T-cell (primary cell): Measurements from ENCODE around the gene KRTAP10-9. TPM values are rescaled to one million over a fixed set of nuclear protein-coding genes. Genes with fewer than 3 reads are reported as not detected.
"Not testable (repeated sequence)": the region's sequence is repeated elsewhere in the genome, so short reads cannot be mapped to it uniquely, and the experiment has no call there.

Source experiments
- ATAC-seq, 4 experiments: fragments of 200-7000 bp in 3 of 4; fragments of 150-1000 bp in 1 of 4; cut with Tn5 transposase; replicated peaks in 1 of 4; 1 replicate in 3 of 4; 2 replicates in 1 of 4; pipeline ENCODE4 v1.10.0; 2021; ENCODE audit warnings: moderate library complexity in 3 of 4, mild to moderate bottlenecking in 2 of 4, moderate number of reproducible peaks in 1 of 4
- CTCF ChIA-PET, 2 donors: fragments of 300-600 bp; sonication (Branson Sonifier 250); formaldehyde crosslinking; loops; one replicate each; lab custom pipeline; 2022; ENCODE audit warnings: antibody characterized with exemption in 2 of 2; lab: Charles Lee
- POLR2A ChIA-PET, 2 donors: fragments of 300-600 bp; sonication (Branson Sonifier 250); formaldehyde crosslinking; loops; one replicate each; lab custom pipeline; 2022; ENCODE audit warnings: antibody characterized with exemption in 2 of 2; lab: Charles Lee
- DNase-seq, 35 experiments: peaks; one replicate each; pipeline versions ENCODE4 v3.0.0 to v3.0.0-alpha.2; 2013 to 2023
- H3K27ac ChIP-seq: one replicate; pipeline ENCODE4 v1.5.1; 2013; ENCODE audit warnings: low read length
- H3K27me3 ChIP-seq, 2 experiments: replicated peaks in 1 of 2; 1 replicate in 1 of 2; 2 replicates in 1 of 2; pipeline versions ENCODE4 v1.6.1 to v1.7.0; 2013; ENCODE audit warnings: low read length in 1 of 2, mixed read lengths in 1 of 2; ENCODE audit not compliant: control insufficient read depth in 2 of 2, insufficient read depth in 2 of 2; ENCODE audit errors: extremely low read depth in 1 of 2
- H3K36me3 ChIP-seq, 2 donors: 1 replicate in 1 of 2; 2 replicates in 1 of 2; pipeline versions ENCODE4 v1.6.1 to v1.7.0; 2013; ENCODE audit warnings: low read length in 1 of 2; ENCODE audit not compliant: control insufficient read depth in 2 of 2, insufficient read depth in 1 of 2; ENCODE audit errors: extremely low read depth in 1 of 2
- H3K4me1 ChIP-seq, 2 experiments: 1 replicate in 1 of 2; 2 replicates in 1 of 2; pipeline versions ENCODE4 v1.6.1 to v1.7.0; 2013; ENCODE audit warnings: low read length in 2 of 2, mixed read lengths in 1 of 2; ENCODE audit not compliant: insufficient read depth in 2 of 2, control insufficient read depth in 1 of 2; ENCODE audit errors: extremely low read depth in 1 of 2
- H3K4me3 ChIP-seq, 2 donors: 1 replicate in 1 of 2; 2 replicates in 1 of 2; pipeline versions ENCODE4 v1.5.1 to v1.7.0; 2013; ENCODE audit warnings: mild to moderate bottlenecking in 2 of 2, low read length in 1 of 2, moderate library complexity in 1 of 2; ENCODE audit not compliant: control insufficient read depth in 1 of 2; ENCODE audit errors: extremely low read depth in 1 of 2
- H3K9me3 ChIP-seq: 2 replicates; pipeline ENCODE4 v1.7.0; 2013
- H3K27ac Mint-ChIP-seq, 2 donors: one replicate each; pipeline ENCODE4 v1.8.0; 2020 to 2021; ENCODE audit warnings: mild to moderate bottlenecking in 2 of 2, mixed read lengths in 2 of 2
- H3K27me3 Mint-ChIP-seq, 2 donors: one replicate each; pipeline ENCODE4 v1.8.0; 2021 to 2022; ENCODE audit warnings: mixed read lengths in 2 of 2
- H3K36me3 Mint-ChIP-seq: one replicate; pipeline ENCODE4 v1.8.0; 2021; ENCODE audit warnings: mixed read lengths
- H3K4me1 Mint-ChIP-seq, 3 donors: one replicate each; pipeline ENCODE4 v1.8.0; 2020 to 2022; ENCODE audit warnings: mixed read lengths in 3 of 3, mild to moderate bottlenecking in 1 of 3
- H3K4me3 Mint-ChIP-seq, 3 donors: one replicate each; pipeline ENCODE4 v1.8.0; 2020 to 2022; ENCODE audit warnings: mild to moderate bottlenecking in 3 of 3, mixed read lengths in 3 of 3, moderate library complexity in 3 of 3
- H3K9me3 Mint-ChIP-seq, 3 donors: one replicate each; pipeline ENCODE4 v1.8.0; 2020 to 2022; ENCODE audit warnings: mixed read lengths in 3 of 3
- WGBS: methylation state at CpG from one replicate; pipeline ENCODE4 v1.1.5; 2013; ENCODE audit warnings: missing lambda C conversion rate; ENCODE audit not compliant: insufficient coverage; 5-methylcytosine and 5-hydroxymethylcytosine counted together
- total RNA-seq, 35 experiments: library from RNA in 6 of 35; stranded (reverse) in 6 of 35; fragments of 120-200 nt in 1 of 35; gene quantifications; one replicate each; pipeline versions ENCODE4 v1.2.1 to v1.2.4 and lab custom pipeline; 2013 to 2026

The KRTAP10-9 gene
- total RNA-seq, 5 donors from 2014 or later (not counting 1 experiment from before 2014, with no cell fraction given): not detected

DNA sequence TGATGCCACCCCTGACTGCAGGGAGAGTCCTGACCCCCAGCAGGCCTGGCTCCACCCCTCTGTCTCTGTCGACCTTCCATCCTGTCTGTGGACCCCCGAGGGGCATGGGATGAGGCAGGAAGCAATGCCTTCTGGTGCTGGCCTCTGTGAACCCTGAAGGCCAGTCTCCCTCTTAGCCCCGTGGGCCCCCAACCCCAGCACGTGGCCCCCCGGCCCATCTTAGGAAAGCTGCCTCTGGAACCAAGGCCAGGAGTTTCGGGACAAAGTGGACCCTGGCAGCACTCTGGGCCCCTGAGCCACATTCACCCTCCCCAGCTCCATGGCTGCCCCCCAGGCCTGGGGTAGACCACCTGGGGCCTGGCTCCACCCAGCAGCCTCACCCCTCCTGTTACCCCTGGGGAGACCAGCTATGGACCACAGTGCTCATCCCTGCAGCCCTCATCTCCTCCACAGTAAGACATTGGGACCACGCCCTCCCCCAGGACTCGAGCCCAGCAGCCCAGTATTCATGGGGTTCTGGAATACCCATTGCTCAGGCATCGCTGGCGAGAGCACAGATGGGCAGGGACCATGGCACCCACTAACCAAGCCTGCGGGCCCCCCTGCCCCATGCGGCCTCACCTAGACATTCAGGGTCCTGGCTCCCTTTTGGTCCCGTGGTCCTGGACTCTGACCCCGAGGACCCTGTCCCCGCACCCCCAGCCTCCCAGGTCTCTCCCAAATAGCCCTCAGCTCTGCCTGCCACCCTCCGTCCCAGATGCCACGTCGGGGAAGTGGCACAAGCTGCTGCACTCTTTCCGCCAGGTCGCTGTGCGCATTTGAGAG, 11.8 kb downstream of the KRTAP10-9 start:
- H3K4me1 Mint-ChIP-seq, H3K27ac ChIP-seq, DNase-seq, H3K4me3 Mint-ChIP-seq, H3K4me1 ChIP-seq, H3K9me3 ChIP-seq, CTCF ChIA-PET, ATAC-seq, H3K36me3 ChIP-seq, H3K27ac Mint-ChIP-seq, H3K36me3 Mint-ChIP-seq, H3K4me3 ChIP-seq, POLR2A ChIA-PET: not testable (repeated sequence)
- H3K27me3 ChIP-seq: peaks cover 0 to 17% of the 10 kb centered on the region in 2 experiments
- Mint-ChIP-seq H3K27me3 (peaks cover 0 to 11% of the 10 kb centered on the region in 2 donors), H3K9me3 (peaks cover 20 to 31% (median 21%) of the 10 kb centered on the region in 3 donors)
- WGBS: 92% methylated on average over 12 of the region's 21 CpGs

DNA sequence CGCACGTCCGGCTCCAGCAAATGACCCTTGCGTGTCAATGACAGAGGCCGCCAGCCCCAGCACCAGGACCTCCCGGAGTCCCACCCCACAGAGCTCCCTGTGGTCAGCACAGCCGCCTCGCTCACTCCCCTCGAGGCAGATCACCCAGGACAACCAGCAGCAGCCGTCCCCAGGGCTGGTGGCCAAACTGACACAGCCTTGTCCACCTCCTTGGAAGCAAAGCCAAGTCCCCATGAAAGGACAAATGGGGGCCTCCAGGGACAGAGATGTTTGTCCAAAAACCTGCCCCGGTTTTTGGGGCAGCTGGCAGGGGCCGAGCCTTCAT, 12.4 kb downstream of the KRTAP10-9 start:
- H3K4me1 ChIP-seq: no peaks in the 10 kb centered on the region
- Mint-ChIP-seq H3K9me3 (peaks cover 26 to 34% (median 27%) of the 10 kb centered on the region in 3 donors), H3K4me3 (no peak overlapping the region), H3K27ac (no peak overlapping the region), H3K4me1 (no peaks in the 10 kb centered on the region), H3K27me3 (peaks cover 0 to 11% of the 10 kb centered on the region in 2 donors), H3K36me3 (peaks cover 3% of the 10 kb centered on the region)
- no peak overlapping the region for H3K4me3 ChIP-seq
- H3K9me3 ChIP-seq: no peaks in the 10 kb centered on the region
- ChIA-PET CTCF (no interaction called here), POLR2A (interaction anchor here in 1 of 2 donors (0.6 kb wide), 1 partner anchor 121 kb away, joined by 3 read pairs; no protein-coding TSS in a partner anchor)
- H3K27ac ChIP-seq: no peak overlapping the region
- 92% methylated on average over 12 of the region's 12 CpGs for WGBS
- H3K27me3 ChIP-seq: peaks cover 0 to 17% of the 10 kb centered on the region in 2 experiments
- ATAC-seq: no peak
- no peaks in the 10 kb centered on the region for H3K36me3 ChIP-seq
- no peak for DNase-seq

DNA sequence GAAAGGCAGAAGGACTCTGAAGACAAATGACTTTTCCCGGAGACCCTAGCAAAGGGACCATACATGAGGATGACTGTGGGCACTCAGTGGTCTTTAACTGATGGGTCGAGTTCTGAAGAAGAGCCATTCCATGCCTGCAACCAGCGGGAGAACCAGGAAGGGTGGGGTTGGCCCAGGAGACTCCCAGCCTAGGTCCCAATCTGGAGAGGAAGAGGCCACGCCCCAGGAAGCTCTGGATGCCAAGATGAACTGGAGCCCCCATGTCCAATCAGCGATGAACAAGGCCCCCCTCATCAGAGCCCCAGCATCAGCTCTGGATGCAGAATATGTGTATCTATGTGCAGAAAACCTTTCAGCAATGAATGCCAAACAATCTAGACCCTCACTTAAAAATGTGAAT, 13.9 kb downstream of the KRTAP10-9 start:
- ChIA-PET CTCF (no interaction called here), POLR2A (no interaction called here)
- Mint-ChIP-seq H3K27me3 (peaks cover 0 to 11% of the 10 kb centered on the region in 2 donors), H3K36me3 (peaks cover 8% of the 10 kb centered on the region), H3K4me3 (no peak overlapping the region), H3K4me1 (no peaks in the 10 kb centered on the region), H3K27ac (no peak overlapping the region), H3K9me3 (peaks cover 27 to 43% (median 35%) of the 10 kb centered on the region in 3 donors)
- Histone ChIP-seq H3K27me3 (peaks cover 0 to 17% of the 10 kb centered on the region in 2 experiments), H3K9me3 (no peaks in the 10 kb centered on the region), H3K36me3 (no peaks in the 10 kb centered on the region), H3K27ac (no peak overlapping the region), H3K4me3 (no peak overlapping the region), H3K4me1 (no peaks in the 10 kb centered on the region)
- DNase-seq: no peak
- ATAC-seq: no peak
- 91% methylated on average over 3 of the region's 5 CpGs for WGBS

DNA sequence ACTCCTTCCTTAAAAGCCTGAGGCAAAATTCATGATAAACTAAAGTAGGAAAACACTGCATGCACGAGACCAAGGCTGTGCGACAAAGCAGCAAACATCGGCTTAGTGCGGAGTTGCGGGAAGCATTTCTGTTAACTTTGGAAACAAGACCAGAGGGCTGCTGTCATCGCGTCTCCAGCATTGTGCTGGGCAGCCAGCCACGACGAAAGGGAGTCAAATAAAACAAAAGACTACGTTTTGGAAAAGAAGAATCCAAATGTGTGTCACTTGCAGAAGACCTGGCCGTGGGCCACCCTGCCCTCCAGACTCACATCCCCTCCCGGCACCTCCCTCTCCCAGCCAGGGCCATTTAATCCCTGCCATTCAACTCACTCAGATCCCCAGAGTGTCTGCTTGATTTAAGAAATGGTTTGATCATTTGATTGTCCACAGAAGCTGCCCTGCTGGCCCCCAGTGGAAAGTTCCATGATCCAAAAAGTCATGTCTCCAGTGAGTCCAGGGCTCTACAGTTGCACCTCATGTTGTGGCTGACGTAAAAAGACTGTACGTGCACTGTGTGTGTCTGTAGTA, 16.9 kb downstream of the KRTAP10-9 start:
- H3K4me1 ChIP-seq: no peaks in the 10 kb centered on the region
- no peak for DNase-seq
- ChIA-PET CTCF (interaction anchor here in 1 of 2 donors (1.2 kb wide), 1 partner anchor 13 kb away, joined by 3 read pairs; no protein-coding TSS in a partner anchor), POLR2A (no interaction called here)
- no peaks in the 10 kb centered on the region for H3K36me3 ChIP-seq
- no peak overlapping the region for H3K27ac ChIP-seq
- H3K4me3 ChIP-seq: peak overlapping the region in 1 of 2 donors; percentile 3
- 81% methylated on average over 5 of the region's 14 CpGs for WGBS
- H3K36me3 Mint-ChIP-seq: peaks cover 8% of the 10 kb centered on the region
- H3K27me3 ChIP-seq: peaks cover 0 to 17% of the 10 kb centered on the region in 2 experiments
- no peak for ATAC-seq
- H3K4me1 Mint-ChIP-seq: peaks cover 0 to 7% (median 5%) of the 10 kb centered on the region in 3 donors
- H3K9me3 ChIP-seq: no peaks in the 10 kb centered on the region
- H3K9me3 Mint-ChIP-seq: peaks cover 27 to 43% (median 35%) of the 10 kb centered on the region in 3 donors
- peaks cover 0 to 11% of the 10 kb centered on the region in 2 donors for H3K27me3 Mint-ChIP-seq
- no peak overlapping the region for H3K27ac Mint-ChIP-seq
- no peak overlapping the region for H3K4me3 Mint-ChIP-seq

DNA sequence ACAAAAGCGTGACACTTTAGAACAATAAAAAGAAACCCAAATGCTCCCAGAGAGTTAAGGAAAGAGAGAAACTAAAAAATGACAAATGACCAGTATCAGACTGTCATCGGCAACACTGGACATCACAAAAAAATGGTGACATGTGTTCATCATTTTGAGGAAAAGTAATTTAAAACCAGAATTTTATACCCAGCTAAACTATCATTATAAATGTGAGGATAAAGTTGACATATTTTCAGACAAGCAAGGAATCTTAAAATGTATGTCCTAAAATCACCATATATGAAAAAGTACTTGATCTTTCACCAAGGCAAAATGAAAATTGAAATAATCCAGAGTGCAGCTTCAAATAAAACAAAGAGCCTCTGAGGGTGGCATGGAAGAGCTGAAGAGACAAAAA, 18.0 kb downstream of the KRTAP10-9 start:
- no CpG with 5 or more reads among the region's 2 CpGs for WGBS

DNA sequence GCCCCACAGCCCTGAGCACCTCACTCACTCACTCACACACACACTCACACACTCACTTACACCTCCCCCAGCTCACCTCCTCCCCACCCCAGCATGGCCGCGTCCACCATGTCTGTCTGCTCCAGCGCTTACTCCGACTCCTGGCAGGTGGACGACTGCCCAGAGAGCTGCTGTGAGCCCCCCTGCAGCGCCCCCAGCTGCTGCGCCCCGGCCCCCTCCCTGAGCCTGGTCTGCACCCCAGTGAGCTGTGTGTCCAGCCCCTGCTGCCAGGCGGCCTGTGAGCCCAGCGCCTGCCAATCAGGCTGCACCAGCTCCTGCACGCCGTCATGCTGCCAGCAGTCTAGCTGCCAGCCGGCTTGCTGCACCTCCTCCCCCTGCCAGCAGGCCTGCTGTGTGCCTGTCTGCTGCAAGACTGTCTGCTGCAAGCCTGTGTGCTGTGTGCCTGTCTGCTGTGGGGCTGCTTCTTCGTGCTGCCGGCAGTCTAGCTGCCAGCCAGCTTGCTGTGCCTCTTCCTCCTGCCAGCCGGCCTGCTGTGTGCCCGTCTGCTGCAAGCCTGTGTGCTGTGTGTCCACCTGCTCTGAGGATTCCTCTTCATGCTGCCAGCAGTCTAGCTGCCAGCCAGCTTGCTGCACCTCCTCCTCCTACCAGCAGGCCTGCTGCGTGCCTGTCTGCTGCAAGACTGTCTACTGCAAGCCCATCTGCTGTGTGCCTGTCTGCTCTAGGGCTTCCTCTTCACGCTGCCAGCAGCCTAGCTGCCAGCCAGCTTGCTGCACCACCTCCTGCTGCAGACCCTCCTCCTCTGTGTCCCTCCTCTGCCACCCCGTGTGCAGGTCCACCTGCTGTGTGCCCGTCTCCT, 19.7 kb downstream of the KRTAP10-9 start, which contains the start of gene KRTAP10-11:
TSS of gene KRTAP10-11 (plus strand) at position 49 of the 856 bp plus-strand sequence. CDS start at position 94, 45 bp downstream.
- WGBS: 75% methylated on average over 19 of the region's 21 CpGs
- H3K36me3 ChIP-seq, DNase-seq, ATAC-seq, H3K4me1 ChIP-seq, H3K27me3 ChIP-seq, H3K27ac ChIP-seq, H3K4me3 ChIP-seq, H3K4me1 Mint-ChIP-seq, H3K27me3 Mint-ChIP-seq, H3K4me3 Mint-ChIP-seq, H3K36me3 Mint-ChIP-seq, H3K9me3 ChIP-seq, CTCF ChIA-PET, H3K27ac Mint-ChIP-seq: not testable (repeated sequence)
- H3K9me3 Mint-ChIP-seq: peaks cover 16 to 28% (median 28%) of the 10 kb centered on the region in 3 donors
- POLR2A ChIA-PET: interaction anchor here (0.5 kb wide), 2 partner anchors 13 to 18 kb away, joined by 5 to 7 read pairs; no protein-coding TSS in a partner anchor

More for the DNA sequence above, 18.0 kb downstream of the KRTAP10-9 start:
- H3K4me3 ChIP-seq: no peak overlapping the region
- ChIA-PET CTCF (interaction anchor here in 1 of 2 donors (0.6 kb wide), 1 partner anchor 14 kb away, joined by 3 read pairs; no protein-coding TSS in a partner anchor), POLR2A (interaction anchor here in 1 of 2 donors (0.6 kb wide), 1 partner anchor 67 kb away, joined by 4 read pairs; the partner anchor contains the start of gene TSPEAR)
- no peak overlapping the region for H3K27ac ChIP-seq
- Mint-ChIP-seq H3K27ac (no peak overlapping the region), H3K9me3 (peaks cover 27 to 43% (median 35%) of the 10 kb centered on the region in 3 donors), H3K4me3 (no peak overlapping the region), H3K4me1 (peaks cover 0 to 7% (median 5%) of the 10 kb centered on the region in 3 donors), H3K27me3 (peaks cover 0 to 9% of the 10 kb centered on the region in 2 donors), H3K36me3 (peaks cover 8% of the 10 kb centered on the region)
- DNase-seq (no peak), ATAC-seq (no peak)
- H3K27me3 ChIP-seq: peaks cover 0 to 7% of the 10 kb centered on the region in 2 experiments
- H3K4me1 ChIP-seq: no peaks in the 10 kb centered on the region
- H3K9me3 ChIP-seq: no peaks in the 10 kb centered on the region
- no peaks in the 10 kb centered on the region for H3K36me3 ChIP-seq
